Skeletal muscle satellite cell (primary cell): ENCODE results near the gene KNDC1.

ENCODE experiments used
- H3K27me3 ChIP-seq: 2 replicates; pipeline ENCODE4 v1.7.0; 2013; ENCODE audit warnings: low read length; ENCODE audit not compliant: control insufficient read depth, insufficient read depth
- H3K36me3 ChIP-seq: 2 replicates; pipeline ENCODE4 v1.7.0; 2013; ENCODE audit warnings: mild to moderate bottlenecking, control low read depth, low read length; ENCODE audit not compliant: insufficient read depth
- H3K4me1 ChIP-seq: 2 replicates; pipeline ENCODE4 v1.7.0; 2013; ENCODE audit warnings: low read length; ENCODE audit not compliant: control insufficient read depth, insufficient read depth
- H3K4me2 ChIP-seq: 2 replicates; pipeline ENCODE4 v1.7.0; 2013; ENCODE audit warnings: mild to moderate bottlenecking, low read length
- H3K4me3 ChIP-seq: 2 replicates; pipeline ENCODE4 v1.7.0; 2013; ENCODE audit warnings: low read length
- H3K9ac ChIP-seq: 2 replicates; pipeline ENCODE4 v1.7.0; 2013; ENCODE audit warnings: mild to moderate bottlenecking, low read depth, low read length, moderate library complexity
- H3K9me3 ChIP-seq: replicated peaks from 2 replicates; pipeline ENCODE4 v1.7.0; 2013; ENCODE audit warnings: mild to moderate bottlenecking, control low read depth, low read length

The KNDC1 gene

DNA sequence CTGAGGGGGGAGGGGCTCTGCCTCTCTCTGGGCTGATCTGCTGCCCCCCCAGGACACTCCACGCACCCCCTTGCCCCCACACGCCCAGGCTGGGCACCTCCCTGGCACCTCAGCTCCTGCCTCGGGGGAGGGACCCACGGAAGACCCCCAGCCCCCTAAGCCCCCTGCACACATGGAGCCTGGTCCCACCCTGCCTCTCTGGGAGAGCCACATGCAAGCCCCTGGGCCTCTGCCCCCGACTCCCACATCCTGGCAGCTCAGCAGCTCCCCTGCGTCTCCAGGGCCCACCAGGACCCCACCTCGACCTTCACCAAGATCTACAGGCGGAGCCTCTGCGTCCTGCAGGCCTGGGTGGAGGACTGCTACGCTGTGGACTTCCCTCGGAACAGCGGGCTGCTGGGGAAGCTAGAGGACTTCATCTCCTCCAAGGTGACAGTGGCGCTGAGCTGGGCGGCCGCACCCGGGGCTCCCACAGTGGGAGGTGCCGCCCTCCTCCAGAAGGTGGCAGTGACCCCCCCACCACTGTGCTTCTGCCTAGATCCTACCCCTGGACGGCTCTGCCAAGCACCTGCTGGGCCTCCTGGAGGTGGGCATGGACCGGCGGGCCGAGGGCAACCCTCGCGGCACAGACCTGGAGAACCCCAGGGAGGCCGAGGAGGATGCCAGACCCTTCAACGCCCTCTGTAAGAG lies 51.3 kb downstream of the KNDC1 start:
- H3K4me3 ChIP-seq: no peak overlapping the region
- H3K27me3 ChIP-seq: no peaks in the 10 kb centered on the region
- peaks cover 4% of the 10 kb centered on the region for H3K9me3 ChIP-seq
- no peak overlapping the region for H3K4me2 ChIP-seq
- H3K36me3 ChIP-seq: no peaks in the 10 kb centered on the region
- H3K9ac ChIP-seq: no peak overlapping the region
- H3K4me1 ChIP-seq: no peaks in the 10 kb centered on the region

DNA sequence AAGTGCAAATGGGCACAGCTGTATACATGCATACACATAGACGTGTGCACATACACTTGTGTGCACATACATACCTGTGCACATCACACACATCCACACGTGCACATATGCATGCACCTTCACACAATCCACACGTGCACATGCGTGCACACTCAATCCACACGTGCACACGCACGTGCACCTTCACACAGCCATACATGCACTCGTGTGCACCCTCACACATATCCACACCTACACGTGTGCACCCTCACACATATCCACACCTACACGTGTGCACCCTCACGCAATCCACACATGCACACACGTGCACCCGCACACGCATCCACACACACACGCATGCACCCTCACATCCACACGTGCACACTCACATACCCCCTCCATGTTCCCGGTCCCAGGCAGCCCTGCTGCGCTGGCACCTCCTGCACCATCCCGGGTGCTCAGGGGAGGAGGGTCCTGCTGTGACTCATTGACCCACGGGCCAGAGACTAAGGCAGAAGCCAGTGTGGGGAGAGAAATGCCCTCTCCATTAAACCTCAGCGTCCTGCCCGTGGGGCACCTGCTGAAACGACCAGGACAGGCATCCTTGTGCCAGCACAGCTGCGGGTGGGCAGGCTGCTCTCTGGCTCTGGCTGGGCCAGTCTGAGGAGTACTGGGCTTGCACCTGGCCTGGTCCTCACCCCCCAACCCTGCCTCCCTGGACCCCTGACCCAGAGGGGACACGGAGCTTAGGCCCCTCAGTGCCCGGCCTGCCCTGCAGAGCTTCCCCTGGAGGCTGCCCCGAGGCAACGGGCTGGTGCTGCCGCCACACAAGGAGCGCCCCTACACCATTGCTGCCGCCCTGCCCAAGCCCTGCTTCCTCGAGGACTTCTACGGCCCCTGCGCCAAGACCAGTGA lies 52.2 kb downstream of the KNDC1 start:
- Histone ChIP-seq H3K4me1 (no peaks in the 10 kb centered on the region), H3K27me3 (no peaks in the 10 kb centered on the region), H3K9me3 (peaks cover 4% of the 10 kb centered on the region), H3K4me2 (no peak overlapping the region), H3K4me3 (no peak overlapping the region), H3K36me3 (no peaks in the 10 kb centered on the region), H3K9ac (no peak overlapping the region)

DNA sequence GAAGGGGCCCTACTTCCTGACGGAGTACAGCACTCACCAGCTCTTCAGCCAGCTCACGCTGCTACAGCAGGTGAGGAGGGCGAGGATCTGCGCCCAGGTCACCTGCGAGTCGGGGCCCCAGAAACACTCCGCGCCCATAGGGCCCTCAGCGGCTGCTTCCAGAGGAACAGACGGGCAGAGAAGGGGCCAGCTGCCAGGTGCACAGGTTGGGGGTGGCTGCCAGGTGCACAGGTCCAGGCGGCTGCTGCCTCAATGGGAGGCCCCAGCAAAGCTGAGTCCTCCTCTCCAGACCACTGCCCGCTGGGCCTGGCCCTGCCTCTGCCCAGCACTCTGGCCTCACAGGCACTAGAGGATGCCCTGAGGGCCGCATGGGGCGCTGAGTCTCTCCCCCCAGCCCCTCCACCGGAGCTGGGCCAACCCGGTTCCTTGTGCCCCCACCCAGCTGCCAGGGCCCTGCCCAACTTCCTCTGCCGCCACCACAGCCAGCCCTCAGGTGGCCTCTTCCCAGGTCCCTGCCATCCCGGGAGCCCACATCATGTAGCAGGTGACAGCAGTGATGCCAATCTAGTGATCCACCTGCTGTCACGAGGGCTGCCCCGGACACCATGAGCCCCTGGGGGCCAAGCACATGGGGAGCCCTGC lies 53.0 kb downstream of the KNDC1 start:
- Histone ChIP-seq H3K9me3 (peaks cover 4% of the 10 kb centered on the region), H3K4me1 (no peaks in the 10 kb centered on the region), H3K27me3 (no peaks in the 10 kb centered on the region), H3K4me2 (no peak overlapping the region), H3K4me3 (no peak overlapping the region), H3K36me3 (no peaks in the 10 kb centered on the region), H3K9ac (no peak overlapping the region)

DNA sequence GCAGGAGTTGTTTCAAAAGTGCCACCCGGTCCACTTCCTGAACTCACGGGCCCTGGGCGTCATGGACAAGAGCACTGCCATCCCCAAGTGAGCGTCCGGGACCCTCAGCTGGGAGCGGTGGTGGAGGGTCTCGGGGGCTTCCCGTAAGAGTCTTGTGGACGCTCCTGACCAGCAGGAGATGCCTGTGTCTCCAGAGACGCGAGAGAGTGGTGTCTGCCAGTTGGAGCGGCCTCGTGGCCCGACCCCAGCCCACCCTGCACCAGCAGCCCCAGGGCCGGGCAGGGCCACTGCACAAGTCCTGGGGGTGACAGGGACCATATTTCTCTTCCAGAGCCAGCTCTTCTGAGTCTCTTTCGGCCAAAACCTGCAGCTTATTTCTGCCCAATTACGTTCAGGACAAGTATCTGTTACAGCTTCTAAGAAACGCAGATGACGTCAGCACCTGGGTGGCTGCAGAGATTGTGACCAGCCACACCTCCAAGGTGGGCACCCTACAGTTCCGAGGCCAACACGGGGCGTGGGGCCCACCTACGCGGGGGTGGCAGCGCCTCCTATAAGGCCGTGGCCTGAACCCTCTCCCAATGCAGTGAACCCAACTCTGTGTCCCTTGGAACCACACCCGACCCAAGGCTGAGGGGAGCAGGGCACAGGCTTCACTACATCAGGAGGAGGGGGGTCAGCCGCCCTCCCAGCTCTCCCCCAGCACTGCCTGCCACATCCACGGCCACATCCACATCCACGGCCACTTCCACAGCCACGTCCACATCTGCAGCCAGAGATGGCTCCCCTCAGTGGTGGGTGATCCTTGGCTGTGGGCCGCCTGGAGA lies 53.8 kb downstream of the KNDC1 start:
- Histone ChIP-seq H3K4me1 (no peaks in the 10 kb centered on the region), H3K36me3 (no peaks in the 10 kb centered on the region), H3K4me2 (no peak overlapping the region), H3K27me3 (peaks cover 3% of the 10 kb centered on the region), H3K9ac (no peak overlapping the region), H3K9me3 (peaks cover 2% of the 10 kb centered on the region), H3K4me3 (no peak overlapping the region)

DNA sequence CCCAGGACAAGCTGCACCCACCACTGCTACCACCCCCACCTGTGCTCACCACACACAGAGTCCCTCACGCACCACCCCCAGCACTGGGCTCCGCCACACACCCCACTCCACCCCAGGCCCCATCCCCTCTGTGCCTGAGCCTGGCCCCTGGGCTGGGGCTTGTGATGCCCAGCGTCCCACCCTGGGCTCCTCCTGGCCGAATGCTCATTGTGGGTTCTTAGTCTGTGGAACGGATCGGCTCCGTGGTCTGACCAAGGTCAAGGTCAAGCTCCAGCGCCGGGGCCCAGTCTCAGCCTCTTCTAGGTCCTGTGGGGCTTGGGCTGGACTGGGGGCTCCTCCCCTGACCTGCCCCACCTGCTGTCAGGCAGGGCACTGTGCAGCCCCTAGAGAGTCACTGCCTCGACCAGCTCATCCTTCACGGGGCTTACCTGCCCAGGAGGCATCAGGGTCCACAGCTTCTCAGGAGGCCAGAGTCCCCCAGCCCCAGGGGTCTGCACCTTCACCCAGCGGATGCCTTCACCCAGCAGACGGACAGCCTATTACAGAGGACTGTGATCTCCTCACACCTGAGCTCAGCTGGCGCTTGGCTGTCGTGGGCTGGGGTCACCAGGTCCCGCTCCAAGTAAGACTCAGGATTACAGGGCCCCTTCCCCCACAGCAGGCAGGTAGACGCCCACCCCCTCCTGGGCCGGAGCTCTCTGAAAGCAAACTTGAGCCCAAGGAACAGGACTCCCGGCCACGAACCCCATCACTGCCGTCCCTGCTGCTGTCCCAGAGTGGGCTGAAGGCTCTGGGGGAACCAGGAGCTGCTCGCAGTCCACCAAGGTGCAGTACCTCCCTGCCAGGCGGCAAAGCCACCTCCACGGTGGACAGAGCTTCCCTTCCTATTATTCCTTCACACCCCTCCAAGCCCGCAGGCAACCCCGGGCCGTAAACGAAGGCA lies 54.7 kb downstream of the KNDC1 start:
- Histone ChIP-seq H3K9me3 (no peaks in the 10 kb centered on the region), H3K4me1 (no peaks in the 10 kb centered on the region), H3K9ac (no peak overlapping the region)

DNA sequence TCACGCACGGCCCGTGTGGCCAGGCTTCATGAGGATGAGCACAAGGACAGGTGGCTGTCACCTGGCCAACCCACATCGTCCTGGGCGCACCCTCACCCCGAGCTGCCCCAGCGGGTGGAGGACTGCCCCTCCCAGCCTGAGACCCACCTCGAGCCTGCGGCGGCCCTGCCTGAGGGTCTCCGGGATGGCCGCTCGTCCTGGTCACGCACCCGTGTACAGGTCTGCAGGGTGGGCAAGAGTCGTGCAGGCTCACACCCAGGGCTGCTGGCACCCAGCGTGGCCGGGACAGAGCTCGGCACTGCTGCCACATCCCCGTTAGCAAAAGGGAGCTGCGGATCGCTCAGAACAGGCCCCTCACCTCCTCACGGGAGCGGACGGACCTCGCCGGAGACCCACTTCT lies 55.6 kb downstream of the KNDC1 start:
- no peaks in the 10 kb centered on the region for H3K9me3 ChIP-seq

More for the DNA sequence above, 54.7 kb downstream of the KNDC1 start:
- Histone ChIP-seq H3K27me3 (peaks cover 11% of the 10 kb centered on the region), H3K36me3 (no peaks in the 10 kb centered on the region), H3K4me2 (no peak overlapping the region), H3K4me3 (no peak overlapping the region)

DNA sequence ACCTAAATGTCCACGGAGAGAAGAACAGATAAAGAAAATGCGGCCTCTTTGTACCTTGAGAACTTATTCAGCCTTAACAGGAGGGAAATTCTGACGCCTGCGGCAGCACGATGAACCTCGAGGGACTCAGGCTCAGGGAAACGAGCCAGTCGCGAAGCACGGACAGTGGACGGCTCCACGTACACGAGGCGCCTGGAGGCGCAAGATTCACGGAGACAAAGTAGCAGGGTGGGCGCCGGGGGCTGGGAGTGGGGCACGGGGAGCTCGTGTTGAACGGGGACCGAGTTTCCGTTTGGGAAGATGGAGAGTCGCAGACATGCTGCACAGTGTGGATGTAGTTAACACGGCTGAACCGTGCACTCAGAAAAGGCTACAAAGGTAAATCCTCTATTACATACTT lies 56.8 kb downstream of the KNDC1 start:
- Histone ChIP-seq H3K4me3 (no peak overlapping the region), H3K9ac (no peak overlapping the region), H3K9me3 (no peaks in the 10 kb centered on the region), H3K4me2 (no peak overlapping the region), H3K4me1 (no peaks in the 10 kb centered on the region), H3K36me3 (no peaks in the 10 kb centered on the region), H3K27me3 (peaks cover 14% of the 10 kb centered on the region)

More for the DNA sequence above, 55.6 kb downstream of the KNDC1 start:
- Histone ChIP-seq H3K27me3 (peaks cover 11% of the 10 kb centered on the region), H3K4me3 (no peak overlapping the region), H3K4me1 (no peaks in the 10 kb centered on the region), H3K9ac (no peak overlapping the region), H3K4me2 (no peak overlapping the region), H3K36me3 (no peaks in the 10 kb centered on the region)

DNA sequence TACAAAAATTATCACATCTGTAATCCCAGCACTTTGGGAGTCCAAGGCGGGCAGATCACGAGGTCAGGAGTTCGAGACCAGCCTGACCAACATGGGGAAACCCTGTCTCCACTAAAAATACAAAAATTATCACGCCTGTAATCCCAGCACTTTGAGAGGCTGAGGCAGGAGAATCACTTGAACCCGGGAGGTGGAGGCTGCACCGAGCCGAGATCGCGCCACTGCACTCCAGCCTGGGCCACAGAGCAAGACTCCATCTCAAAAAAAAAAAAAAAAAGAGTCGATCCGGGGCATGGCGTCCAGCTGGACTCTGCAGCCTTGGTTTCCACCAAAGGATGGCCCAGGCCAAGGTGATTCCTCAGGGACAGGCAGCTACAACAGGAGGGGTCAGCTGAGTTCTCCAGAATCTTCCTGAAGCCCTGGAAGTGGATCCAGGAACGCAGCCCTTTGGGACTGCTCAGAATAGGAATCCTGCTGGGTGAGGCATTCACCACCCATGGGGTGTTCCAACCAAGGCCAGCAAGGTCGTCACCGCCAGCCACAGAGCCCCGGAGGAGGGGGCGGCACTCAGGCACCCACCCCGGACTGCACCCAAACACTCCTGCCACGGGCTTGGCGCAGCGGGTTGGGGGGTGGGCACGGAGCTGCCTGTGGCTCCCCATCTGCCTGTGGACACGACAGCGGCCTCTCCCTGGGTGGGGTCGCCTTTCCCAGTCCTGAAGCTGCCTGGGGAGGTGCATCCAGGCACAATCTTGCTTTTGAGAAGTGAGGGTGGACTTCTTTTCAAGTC lies 58.0 kb downstream of the KNDC1 start:
- Histone ChIP-seq H3K9me3 (no peaks in the 10 kb centered on the region), H3K4me1 (no peaks in the 10 kb centered on the region), H3K36me3 (no peaks in the 10 kb centered on the region), H3K27me3 (peaks cover 14% of the 10 kb centered on the region), H3K9ac (no peak overlapping the region), H3K4me3 (no peak overlapping the region), H3K4me2 (no peak overlapping the region)

DNA sequence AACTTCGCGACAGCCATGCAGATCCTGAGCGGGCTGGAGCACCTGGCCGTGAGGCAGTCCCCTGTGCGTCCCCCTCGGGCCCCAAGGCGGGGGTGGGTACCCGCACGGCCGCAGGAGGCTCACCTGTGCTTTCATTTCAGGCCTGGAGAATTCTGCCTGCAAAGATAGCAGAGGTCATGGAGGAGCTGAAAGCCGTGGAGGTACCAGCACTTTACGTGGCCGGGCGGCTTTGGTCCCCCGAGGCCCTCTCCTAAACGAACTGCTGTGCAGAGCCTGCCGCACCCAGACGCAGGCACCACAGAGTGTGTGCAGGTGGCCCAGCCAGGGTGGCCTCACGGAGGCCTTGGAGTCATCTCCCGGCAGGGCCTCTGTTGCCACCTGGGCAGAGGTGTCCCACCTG lies 58.9 kb downstream of the KNDC1 start:
- no peak overlapping the region for H3K4me3 ChIP-seq
- no peak overlapping the region for H3K4me2 ChIP-seq
- peaks cover 15% of the 10 kb centered on the region for H3K27me3 ChIP-seq
- H3K4me1 ChIP-seq: no peaks in the 10 kb centered on the region
- no peaks in the 10 kb centered on the region for H3K36me3 ChIP-seq
- H3K9me3 ChIP-seq: no peaks in the 10 kb centered on the region
- H3K9ac ChIP-seq: no peak overlapping the region

DNA sequence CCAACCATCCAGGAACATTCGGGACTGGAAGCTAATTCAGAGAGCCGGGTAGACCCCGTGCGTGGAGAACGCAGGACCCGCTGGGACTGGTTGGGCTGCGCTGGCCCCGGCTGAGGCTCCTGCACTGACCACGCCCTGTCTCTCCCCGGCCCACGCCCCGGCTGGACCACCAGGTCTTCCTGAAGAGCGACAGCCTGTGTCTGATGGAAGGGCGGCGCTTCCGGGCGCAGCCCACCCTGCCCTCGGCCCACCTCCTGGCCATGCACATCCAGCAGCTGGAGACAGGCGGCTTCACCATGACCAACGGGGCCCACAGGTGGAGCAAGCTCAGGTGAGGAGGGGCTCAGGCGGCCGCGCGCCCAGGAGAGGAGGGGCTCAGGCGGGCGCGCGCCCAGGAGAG lies 59.8 kb downstream of the KNDC1 start:
- H3K36me3 ChIP-seq: no peaks in the 10 kb centered on the region
- no peak overlapping the region for H3K4me3 ChIP-seq
- H3K9me3 ChIP-seq: no peaks in the 10 kb centered on the region
- peaks cover 24% of the 10 kb centered on the region for H3K27me3 ChIP-seq
- H3K9ac ChIP-seq: no peak overlapping the region
- H3K4me1 ChIP-seq: no peaks in the 10 kb centered on the region
- no peak overlapping the region for H3K4me2 ChIP-seq
